Gastroesophageal sphincter (tissue), 3 donors: ENCODE measurements around the gene CCDC93.

ENCODE experiments used
- EP300 ChIP-seq: sonication (generic); formaldehyde crosslinking; IDR thresholded peaks from one replicate; pipeline ENCODE4 v1.6.1; 2017; ENCODE audit warnings: antibody characterized with exemption, mild to moderate bottlenecking
- POLR2A ChIP-seq, 2 donors: fragments of 450-650 bp; IDR thresholded peaks; one replicate each; pipeline ENCODE4 v1.6.1; 2017; ENCODE audit warnings: antibody characterized with exemption in 2 of 2, mild to moderate bottlenecking in 2 of 2, moderate library complexity in 1 of 2
- POLR2AphosphoS5 ChIP-seq: sonication (generic); formaldehyde crosslinking; IDR thresholded peaks from one replicate; pipeline ENCODE4 v1.6.1; 2017; ENCODE audit warnings: antibody characterized with exemption
- TF ChIP-seq, protein P1 (sequence below), 4 experiments: fragments of 200-600 bp in 2 of 4; fragments of 450-650 bp in 2 of 4; sonication (generic) in 1 of 4; IDR thresholded peaks; one replicate each; pipeline ENCODE4 v1.5.1; 2017 to 2019; ENCODE audit warnings: antibody characterized with exemption in 4 of 4, mild to moderate bottlenecking in 2 of 4, moderate library complexity in 2 of 4

DNA sequence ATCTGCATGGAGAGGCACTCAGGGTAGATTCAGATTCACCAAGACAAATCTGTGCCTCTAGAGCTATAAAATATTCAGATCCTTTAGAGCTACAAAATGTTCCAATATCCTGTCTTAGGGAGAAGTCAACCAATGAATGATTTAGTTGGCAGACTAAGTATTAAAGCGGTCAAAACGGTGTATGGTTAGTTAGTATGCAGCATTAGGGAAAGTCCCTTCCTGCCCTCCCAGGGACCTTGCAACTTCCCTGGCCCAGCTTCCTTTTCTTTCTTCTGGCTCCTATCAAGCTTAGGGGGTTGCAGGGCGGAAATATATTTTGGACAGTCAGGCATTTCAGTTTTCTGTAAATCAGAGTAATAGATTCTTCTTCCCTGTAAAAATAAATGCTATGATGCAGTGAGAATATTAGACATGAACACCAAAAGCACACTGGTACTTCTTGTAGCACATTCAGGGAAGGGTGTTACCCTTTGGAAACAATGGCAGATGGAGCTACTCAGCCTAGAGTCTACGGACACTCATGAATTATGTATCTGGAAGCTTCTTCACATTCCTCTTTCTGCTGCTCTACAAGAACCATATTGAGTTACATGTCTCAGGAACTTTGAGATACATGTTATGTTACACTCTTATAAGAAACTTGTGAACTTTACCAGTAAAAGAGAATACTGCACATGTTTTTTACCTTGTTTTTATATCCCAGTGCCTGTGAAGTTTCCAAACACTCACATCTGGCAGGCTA lies 45.7 kb downstream of the CCDC93 start:
- TF ChIP-seq, protein P1, sequence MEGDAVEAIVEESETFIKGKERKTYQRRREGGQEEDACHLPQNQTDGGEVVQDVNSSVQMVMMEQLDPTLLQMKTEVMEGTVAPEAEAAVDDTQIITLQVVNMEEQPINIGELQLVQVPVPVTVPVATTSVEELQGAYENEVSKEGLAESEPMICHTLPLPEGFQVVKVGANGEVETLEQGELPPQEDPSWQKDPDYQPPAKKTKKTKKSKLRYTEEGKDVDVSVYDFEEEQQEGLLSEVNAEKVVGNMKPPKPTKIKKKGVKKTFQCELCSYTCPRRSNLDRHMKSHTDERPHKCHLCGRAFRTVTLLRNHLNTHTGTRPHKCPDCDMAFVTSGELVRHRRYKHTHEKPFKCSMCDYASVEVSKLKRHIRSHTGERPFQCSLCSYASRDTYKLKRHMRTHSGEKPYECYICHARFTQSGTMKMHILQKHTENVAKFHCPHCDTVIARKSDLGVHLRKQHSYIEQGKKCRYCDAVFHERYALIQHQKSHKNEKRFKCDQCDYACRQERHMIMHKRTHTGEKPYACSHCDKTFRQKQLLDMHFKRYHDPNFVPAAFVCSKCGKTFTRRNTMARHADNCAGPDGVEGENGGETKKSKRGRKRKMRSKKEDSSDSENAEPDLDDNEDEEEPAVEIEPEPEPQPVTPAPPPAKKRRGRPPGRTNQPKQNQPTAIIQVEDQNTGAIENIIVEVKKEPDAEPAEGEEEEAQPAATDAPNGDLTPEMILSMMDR (IDR thresholded peaks at IDR 0.05), result no peak
- TF ChIP-seq POLR2AphosphoS5, result no peak
- TF ChIP-seq EP300, result no peak
- TF ChIP-seq POLR2A (IDR thresholded peaks at IDR 0.05), result no peak
